Stimulated activated naive CD8-positive, alpha-beta T cell treated with anti-CD3 and anti-CD28 coated beads, Interleukin-15, Interleukin-2, amounts not matched to agents 100 U/mL and 50 U/mL, for 24 hours (primary cell): ENCODE results near the gene ISYNA1.

Source experiments
- ATAC-seq: fragments of 150-1000 bp; cut with Tn5 transposase; one replicate; pipeline ENCODE4 v1.10.0; 2021
- DNase-seq: peaks from one replicate; pipeline ENCODE4 v3.0.0; 2021

The ISYNA1 gene

DNA sequence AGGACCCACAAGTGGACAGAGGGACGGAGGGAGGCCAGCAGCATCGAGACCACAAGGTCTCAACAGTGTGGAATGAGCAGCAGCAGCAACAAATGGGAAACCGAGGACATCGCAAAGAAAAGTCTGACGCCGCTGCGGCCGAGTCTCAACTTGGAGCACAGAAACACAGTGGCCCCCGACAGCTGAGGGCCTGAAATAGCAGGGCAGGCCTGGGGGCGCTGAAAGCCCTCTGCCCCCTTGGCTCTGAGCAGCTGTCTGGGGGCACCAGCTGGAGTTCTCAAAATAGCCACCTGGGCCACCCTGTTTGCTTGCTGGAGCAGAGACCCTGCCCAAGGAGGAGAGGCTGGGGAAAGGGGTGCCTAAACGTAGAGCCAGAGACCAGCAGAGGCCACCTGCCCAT, 5.9 kb upstream of the ISYNA1 start:
- DNase-seq (no peak), ATAC-seq (no peak)

DNA sequence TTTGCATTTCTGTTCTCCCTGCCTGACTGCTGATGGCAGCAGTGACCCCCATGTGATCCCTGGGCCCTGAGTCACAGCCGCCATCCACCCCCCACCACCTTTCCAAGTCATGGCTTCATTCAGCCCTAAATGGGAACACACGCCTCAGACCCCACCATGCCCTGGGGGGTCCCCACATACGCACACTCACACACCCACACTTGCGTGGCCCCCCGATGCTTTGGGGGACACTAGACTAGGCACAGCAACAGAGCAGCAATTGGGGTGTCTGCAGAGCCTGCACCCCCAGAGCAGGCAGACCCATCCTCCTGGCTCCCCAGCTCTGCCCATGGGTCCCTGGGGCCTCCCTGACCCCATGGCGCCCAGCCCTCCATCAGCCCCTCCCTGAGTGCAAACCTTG, 5.5 kb upstream of the ISYNA1 start:
- DNase-seq (no peak), ATAC-seq (no peak)

DNA sequence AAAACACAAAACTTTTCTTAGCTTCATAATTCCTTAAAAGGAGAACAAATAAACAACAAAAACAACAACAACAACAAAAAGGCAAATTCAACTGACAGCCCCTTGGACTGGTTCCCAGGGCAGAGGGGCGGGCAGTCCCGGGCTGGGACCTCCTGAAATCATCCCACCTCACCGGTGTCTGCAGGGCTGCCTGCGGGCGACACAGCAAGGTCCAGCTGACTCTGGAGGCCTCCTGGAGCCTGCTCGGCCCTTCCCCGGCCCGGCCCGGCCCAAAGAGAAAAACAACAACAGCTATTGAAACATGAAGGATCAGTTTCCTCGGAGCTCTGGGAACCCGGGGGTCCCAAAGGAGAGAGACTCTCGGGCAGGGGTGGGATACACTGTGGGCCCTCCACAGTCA, 5.0 kb upstream of the ISYNA1 start:
- ATAC-seq, result no peak

DNA sequence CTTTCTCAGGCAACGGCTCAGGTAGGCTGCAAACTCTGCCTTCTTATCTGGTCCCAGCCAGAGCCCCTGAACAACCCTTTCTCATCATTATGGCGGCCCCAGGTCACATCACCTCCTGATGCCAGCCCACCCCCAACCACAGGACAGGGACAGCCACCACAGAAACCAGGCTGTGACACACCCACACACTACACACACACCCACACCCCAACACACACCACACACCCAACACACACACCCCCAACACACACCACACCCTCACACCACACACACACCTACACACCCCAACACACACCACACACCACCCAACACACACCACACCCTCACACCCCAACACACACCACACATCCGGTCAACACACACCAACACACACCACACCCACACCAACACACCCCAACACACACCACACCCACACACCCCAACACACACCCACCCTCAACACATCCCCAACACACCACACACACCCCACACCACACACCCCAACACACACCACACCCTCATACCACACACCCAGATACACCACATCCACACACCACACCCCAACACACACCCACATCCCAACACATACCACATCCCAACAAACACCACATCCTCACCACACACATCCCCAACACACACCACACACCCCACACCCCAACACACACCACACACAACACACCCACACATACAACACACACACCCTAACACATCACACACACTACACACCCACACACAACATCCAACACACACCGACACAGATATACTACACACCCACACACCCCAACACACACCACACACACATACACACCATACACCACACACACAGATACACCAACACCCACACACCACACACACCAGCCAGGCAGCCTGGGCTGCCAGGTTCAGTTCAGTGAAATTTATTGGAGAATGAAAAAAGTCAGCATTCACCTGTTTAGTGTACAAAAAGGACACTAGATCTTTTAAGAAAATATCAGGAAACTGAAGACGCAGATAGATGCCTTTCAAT, 4.2 kb upstream of the ISYNA1 start:
- ATAC-seq (no peak), DNase-seq (no peak)

More for the DNA sequence above, 5.0 kb upstream of the ISYNA1 start:
- no peak for DNase-seq

DNA sequence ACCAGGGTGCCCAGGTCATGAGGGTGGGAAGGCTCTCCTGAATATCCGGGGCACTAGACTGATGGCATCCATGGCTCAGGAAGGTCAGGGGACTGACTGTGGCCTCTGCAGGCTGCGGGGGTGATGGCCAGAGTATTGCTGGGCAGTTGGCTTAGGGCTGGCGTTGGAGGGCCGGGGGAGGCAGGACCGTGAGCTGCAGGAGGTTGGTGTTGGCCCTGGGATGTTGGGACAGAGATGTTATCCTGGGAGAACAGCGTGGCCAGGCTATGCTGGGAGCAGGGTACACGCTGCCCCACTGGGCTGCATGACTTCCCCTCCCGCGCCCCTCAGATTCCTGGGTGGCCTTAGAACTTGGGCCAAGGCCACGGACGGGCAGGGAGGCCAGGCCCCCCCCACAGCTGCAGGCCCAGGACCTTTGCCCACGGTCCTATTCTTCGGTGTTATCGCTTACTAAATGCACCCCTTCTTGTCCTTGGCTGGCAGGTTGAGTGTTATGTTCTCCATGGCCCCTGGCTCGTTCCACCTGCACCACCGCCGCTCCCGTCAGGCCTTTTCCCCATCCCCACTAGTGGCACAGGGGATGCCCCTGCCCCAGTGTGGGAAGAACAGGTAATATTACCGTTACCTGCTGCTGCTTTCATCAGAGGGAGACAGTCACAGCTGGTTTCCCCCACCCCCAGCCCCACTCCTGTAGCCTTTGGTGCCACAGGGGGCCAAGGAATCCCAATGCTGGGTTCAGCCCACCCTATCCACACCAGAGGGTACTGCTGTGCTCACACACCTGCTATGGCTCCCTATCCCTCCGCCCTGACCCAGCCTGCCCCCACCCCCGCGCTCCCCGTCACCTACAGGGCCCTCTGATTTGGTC, 3.2 kb upstream of the ISYNA1 start:
- ATAC-seq (no peak), DNase-seq (no peak)

DNA sequence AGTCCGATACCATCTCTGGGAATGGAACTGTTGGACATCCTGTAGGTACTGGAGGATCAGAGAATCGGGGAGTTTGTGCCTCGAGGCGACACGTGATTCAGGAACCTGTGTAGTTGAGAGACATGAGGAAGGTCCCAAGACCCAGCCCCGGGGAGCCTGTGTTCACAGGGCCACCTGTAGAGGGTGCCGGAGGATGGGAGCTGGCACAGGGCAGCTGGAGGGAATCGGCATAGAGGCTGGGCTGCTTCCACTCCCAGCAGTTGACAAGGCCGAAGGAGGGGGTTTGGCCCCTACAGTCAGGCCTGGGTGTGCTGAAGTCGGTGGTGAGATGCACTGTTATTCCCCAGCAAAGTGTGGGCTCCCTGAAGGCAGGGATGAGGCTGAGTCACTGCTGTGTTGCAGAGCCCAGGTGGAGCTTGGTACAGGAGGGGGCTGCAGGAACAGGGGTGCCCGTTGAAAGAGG, 2.5 kb upstream of the ISYNA1 start:
- ATAC-seq (no peak), DNase-seq (peak; percentile 57)

DNA sequence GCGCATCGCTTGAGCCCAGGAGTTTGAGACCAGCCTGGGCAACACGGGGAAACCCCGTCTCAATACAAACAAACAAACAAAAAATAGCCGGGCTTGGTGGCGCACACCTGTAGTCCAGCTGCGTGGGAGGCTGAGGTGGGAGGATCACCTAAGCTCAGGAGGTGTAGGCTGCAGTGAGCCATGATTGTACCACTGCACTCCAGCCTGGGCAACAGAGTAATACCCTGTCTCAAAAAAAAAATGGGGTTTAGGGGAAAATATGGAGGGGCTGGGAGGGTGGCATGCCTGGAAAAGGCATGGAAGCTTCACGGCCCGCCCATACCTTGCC, 1.9 kb upstream of the ISYNA1 start:
- no peak for ATAC-seq

DNA sequence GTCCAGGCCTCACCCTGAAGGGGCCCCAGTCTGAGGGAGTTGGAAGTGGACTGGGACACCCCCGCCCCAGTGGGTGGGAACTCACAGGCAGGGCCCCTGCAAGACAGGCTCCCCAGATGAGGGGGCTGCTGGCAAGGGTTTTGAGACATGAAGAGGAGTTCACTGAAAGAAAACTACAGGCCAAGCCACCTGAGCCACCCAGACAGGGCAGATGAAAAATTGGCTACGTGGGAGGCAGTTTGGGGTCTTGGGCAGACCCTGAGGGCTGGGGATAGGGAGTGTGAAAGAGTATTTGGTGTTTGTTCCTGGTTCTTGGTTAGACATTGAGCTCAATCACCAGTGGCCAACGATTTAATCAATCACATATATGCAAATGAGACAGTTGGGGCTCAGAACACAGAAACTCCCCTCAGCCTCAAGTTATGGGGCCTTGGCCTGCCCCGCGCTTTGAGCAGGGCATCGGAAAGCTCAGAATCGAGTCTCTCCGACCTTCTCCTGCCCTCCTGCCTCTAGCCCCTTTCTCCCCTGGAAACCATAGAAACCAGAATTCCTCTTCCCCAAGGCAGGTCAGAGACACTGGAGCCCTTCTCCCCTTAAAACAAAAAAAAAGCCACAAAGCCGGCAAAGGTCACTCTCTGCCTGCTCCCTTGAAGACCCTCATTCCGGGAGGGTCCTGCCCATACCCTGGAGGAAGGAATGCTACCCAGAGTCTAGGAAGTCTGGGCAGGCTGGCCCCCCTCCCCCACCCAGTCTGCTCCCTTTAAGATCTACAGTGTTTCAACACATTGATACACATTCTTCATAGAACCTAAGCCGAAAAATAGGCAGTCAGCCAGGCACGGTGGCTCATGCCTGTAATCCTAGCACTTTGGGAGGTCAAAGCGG, 1.3 kb upstream of the ISYNA1 start:
- DNase-seq (no peak), ATAC-seq (no peak)

More for the DNA sequence above, 1.9 kb upstream of the ISYNA1 start:
- no peak for DNase-seq

DNA sequence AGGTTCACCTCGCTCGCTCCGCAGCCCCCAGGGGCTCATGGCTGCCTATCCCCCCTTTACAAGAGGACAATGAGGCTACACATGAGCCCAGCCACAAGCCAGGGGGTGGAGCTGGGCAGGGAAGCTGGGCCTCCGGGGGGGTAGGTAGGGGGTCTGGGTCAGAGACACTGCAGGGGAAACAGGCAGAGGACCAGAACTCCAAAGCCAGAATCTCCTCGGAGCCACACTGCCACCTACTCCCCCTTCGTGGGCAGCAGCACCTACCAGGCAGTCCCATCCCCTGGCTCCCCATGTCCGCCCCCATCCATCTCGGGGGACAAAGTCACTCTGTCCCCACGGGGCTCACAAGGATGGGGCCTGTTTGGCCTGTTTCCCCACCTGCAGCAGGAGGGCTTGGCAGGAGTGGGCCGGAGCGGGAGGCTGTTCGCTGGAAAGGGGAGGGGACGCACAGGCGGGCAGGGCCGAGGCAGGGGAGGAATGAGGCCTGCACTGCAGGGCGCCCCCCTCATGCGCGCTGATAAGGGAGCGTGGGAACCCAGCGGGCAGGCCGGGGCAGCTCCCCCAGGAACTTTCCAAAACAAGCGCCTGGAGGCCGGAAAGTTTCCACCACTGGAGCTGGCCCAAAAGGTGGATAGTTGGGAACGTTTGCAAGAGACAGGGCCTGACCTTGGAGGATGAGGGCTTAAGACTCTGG, 545 bp upstream of the ISYNA1 start:
- DNase-seq (no peak), ATAC-seq (no peak)

DNA sequence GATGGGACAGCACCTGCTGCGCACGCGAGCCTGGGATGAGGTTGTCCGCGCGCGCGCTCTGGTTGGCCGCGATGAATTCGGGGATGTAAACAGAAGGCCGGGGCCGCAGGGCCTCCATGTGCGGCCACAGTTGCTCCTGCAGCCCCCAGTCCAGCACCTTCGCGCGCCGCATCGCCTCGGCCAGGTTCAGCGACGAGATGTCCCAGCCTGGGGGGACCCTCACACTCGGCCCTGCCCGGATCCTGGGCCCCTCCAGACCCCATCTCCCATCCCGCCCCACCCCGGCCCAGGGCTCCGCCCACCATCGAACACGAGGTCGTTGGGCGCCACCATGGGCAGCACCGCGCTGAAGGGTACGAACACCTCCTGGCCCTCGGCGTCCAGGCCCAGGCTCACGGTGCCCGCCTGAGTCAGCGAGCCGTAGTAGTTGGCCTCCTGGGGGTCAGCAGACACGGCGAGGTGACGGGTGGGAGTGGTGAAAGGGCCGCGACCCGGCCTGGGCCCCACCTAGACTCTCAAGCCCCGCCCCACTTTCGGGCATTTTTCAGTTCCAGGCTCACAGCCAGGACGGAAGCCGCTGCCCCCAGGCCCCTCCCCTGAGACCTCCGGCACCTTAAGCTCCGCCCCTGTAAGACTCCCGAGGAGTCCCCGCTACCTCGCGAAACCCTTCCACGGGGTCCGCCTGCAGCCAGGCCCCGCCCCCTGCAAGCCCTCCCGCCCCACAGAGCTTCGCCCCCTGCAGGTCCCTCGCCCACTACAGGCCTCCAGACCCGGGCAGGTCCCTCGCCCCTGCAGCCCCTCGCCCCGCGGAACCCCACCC, 1.1 kb downstream of the ISYNA1 start:
- peak; percentile 86 for DNase-seq
- ATAC-seq, result peak; percentile 72

DNA sequence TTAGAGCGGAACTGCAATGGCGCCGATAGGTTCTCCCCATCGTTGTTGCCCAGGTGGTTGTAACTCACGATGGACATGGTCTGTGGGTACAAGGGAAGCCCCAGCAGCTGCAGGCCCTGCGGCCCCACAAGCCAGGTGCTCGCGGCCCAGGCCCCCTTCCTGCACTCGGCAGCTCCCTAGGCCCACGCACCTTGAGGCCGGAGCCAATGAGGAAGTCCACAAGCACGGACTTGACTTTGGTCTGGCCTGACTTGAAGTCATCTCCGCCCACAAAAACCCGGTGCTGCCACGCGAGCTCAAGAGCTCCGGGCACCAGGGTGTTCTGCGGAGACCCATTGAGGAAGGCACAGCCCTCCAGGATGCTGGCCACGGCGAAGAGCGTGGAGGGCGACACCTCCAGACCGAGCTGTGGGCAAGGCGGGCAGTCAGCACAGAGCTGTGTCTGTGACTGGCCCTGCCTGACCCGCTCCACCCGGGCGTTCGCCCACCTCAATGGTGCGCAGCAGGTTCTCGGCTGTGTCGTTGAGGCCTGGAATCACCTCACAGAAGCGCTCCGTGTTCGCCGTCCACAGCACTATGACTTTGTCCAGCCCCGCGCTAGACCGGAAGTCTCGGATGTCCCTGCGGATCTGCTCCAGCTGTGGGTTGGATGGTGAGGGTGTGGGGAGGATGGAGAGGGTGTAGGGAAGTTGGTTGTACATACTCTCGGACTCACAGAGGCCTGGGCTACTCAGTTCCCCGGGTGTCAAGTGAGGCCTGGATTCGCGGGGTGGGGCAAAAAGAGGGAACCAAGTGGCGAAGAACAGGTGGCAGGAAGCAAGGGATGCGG, 1.9 kb downstream of the ISYNA1 start:
- ATAC-seq (no peak), DNase-seq (no peak)

DNA sequence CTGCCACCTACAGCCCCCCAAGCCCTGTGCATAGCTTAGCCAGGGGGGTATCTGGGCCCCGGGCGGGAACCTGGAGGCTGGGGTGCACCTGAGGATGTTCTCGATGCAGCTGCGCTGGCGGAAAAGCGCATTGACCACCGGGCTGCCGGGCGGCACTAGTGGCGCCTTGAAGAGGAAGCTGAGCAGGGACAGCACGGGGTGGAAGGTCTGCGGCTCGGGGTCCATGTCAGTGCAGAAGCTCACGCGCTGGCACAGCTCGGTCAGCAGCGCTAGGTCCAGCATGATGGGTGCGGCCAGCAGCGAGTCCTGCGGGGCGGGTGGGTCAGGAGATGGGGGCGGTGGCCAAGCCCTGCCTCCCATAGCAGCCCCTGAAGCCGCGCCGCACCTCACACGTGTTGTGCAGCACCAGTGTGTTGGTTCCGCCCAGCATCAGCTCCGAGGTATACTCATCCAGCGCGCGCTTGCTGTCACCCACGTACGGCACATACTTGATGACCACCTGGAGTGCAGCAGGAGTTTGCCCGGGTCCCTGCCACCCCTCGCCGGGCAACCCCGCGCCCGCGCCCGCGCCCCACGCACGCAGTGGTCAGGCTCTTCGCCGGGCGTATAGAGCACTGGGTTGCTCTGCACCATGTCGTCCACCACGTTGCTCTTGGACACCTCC, 2.6 kb downstream of the ISYNA1 start:
- ATAC-seq, result no peak
- no peak for DNase-seq

DNA sequence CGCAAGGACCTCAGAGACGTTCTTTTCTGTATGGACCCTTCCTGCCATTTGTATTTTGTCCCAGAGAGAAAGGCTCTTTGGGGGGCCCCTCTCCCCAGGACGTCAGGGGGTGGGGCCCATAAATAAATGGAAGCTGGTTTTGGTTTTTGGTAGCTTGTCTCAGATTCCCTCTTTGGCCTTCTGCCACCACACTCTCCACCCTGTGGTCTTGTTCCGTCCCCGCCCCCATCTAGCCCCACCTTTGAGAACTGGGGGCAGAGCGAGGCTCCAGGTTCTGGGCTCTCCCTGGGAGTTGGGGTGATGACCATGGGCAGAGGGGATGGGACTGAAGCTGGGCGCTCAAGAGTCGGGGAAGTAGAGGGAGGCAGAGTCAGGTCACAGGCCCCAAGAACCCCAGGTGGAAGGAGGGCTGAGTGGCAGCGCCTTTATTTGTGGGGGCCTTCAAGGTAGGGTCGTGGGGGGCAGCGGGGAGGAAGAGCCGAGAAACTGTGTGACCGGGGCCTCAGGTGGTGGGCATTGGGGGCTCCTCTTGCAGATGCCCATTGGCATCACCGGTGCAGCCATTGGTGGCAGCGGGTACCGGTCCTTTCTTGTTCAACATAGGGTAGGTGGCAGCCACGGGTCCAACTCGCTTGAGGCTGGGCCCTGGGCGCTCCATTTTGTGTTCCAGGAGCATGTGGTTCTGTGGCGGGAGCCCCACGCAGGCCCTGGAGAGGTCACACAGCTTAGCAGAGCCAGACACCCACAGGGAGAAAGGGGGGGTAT, 3.3 kb downstream of the ISYNA1 start:
- ATAC-seq (no peak), DNase-seq (no peak)

DNA sequence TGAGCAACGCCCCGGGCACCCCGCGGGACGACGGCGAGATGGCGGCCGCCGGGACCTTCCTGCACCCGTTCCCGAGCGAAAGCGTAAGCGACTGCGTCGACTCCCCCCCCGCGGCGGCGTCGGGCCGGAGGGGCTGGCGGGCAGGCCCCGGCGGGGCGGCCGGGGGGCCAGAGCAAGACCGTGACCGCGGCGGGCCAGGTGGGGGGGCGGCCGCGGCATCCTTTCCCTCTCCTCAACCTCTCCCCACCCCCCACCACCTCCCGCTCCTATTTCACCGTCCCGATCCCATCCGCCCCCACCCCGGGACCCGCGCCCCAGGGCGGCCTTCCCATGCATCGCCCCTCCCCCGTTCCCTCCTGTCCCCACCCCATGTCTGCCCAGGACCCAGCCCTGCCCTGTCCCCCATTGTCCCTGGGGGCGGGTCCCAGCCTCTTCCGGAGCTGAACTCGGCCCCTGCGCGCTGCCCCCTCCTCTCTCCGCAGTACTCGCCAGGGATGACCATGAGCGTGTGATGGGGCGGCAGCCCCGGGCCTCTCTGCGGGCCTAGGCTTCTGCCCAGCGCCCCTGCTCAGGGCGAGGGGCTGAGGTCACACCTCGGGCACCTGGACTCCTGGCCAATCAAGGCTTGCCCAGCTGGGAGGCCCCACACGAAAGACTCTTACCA, 4.1 kb downstream of the ISYNA1 start:
- DNase-seq, result no peak

DNA sequence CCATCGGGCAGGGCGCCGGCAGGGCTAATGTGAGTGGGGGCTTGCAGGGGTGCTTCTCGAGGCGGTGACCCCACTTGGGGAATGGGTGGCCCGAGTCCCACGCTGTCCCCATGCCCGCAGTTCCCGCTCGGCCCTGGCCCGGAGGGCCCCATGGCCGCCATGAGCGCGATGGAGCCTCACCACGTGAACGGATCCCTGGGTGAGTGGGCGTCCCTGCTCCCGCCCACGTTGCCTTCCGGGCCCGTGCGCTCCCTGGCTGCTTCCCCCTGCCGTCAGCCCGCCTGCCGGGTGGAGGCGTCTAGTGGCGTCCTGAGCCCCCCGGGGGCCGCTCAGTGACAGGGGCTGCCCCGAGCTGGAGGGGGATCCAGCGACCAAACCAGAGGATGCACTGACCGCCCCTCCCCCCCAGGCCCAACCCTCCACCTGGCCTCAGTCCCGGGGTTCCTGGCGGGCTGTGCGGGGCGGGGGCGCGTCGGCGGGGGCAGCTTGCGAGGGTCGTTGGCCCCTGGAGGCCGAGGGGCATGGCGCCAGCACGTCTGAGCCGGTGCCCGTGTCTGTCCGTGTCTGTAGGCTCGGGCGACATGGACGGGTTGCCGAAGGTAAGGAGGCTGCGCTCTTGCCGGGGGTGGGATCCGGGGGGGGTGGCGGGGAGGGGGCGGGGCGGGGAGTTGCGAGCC, 4.8 kb downstream of the ISYNA1 start:
- no peak for ATAC-seq
- DNase-seq, result peak; percentile 41

More for the DNA sequence above, 4.1 kb downstream of the ISYNA1 start:
- no peak for ATAC-seq

DNA sequence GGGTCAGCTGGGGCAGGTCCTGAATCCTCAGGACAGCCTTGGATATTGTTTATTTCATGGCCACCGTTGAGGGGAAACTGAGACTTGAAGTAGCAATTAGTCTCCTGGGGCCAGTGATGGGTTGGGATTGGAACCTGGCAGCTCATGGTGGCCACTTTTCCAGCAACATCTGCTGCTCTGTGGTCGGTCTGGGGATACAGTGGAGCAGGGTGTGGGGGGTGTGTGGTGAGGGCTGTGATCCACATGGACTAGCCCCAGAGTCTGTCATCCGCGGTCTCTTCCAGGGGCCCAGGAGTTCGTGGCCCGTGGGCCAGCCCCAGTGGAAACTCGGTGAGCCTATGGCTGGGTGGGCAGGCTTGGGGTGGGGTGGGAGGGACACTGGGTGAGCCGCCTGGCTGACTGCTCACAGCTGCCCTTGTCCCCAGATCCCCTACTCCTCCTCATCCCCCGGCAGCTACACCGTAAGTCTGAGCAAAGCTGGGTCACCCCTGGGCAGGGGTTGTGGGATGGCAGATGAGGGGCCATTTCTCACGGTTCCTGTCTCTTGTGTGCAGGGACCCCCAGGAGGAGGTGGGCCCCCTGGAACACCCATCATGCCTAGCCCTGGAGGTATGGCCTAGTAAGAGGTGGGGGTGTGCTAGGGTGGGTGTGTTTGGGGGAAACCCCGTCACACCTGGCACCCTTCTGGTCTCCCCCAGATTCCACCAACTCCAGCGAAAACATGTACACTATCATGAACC, 5.5 kb downstream of the ISYNA1 start:
- DNase-seq (no peak), ATAC-seq (no peak)
